Neutrophil (primary cell): ENCODE data around the gene MOB2.

Experiments used
- H3K27ac ChIP-seq: fragments of 200-600 bp; sonication (generic); 2 replicates; pipeline ENCODE4 v1.5.1; 2016; ENCODE audit warnings: mild to moderate bottlenecking, moderate library complexity
- H3K27me3 ChIP-seq: fragments of 200-600 bp; sonication (generic); 2 replicates; pipeline ENCODE4 v1.6.0; 2016; ENCODE audit warnings: mild to moderate bottlenecking
- H3K36me3 ChIP-seq: fragments of 200-600 bp; sonication (generic); 2 replicates; pipeline ENCODE4 v1.5.1; 2017
- H3K4me1 ChIP-seq, 2 experiments: fragments of 200-600 bp in 1 of 2; sonication (generic) in 1 of 2; 1 replicate in 1 of 2; 2 replicates in 1 of 2; pipeline versions ENCODE4 v1.5.1 to v1.6.1; 2013 to 2016; ENCODE audit warnings: low read depth in 1 of 2, low read length in 1 of 2, mild to moderate bottlenecking in 1 of 2, moderate library complexity in 1 of 2; ENCODE audit not compliant: control insufficient read depth in 1 of 2, insufficient read depth in 1 of 2
- H3K4me3 ChIP-seq, 2 experiments: fragments of 200-600 bp in 1 of 2; sonication (generic) in 1 of 2; 1 replicate in 1 of 2; 2 replicates in 1 of 2; pipeline ENCODE4 v1.5.1; 2013 to 2016; ENCODE audit warnings: low read depth in 1 of 2, low read length in 1 of 2, mild to moderate bottlenecking in 1 of 2, moderate library complexity in 1 of 2
- H3K9me3 ChIP-seq: fragments of 200-600 bp; sonication (generic); 2 replicates; pipeline ENCODE4 v1.5.1; 2016
- CTCF ChIP-seq: fragments of 200-600 bp; sonication (generic); IDR thresholded peaks from 2 replicates; pipeline ENCODE4 v1.5.1; 2016; ENCODE audit warnings: antibody characterized with exemption

Gene MOB2

GRCh38 chr11:1520663-1521267 is 34.2 kb upstream of the MOB2 start:
- no peak overlapping the region for H3K4me3 ChIP-seq
- no peaks in the 10 kb centered on the region for H3K4me1 ChIP-seq
- H3K9me3 ChIP-seq: no peaks in the 10 kb centered on the region
- TF ChIP-seq CTCF: no peak
- H3K27ac ChIP-seq: no peak overlapping the region
- H3K36me3 ChIP-seq: no peaks in the 10 kb centered on the region
- H3K27me3 ChIP-seq: no peaks in the 10 kb centered on the region

- Histone ChIP-seq H3K36me3 (no peaks in the 10 kb centered on the region), H3K4me3 (no peak overlapping the region), H3K9me3 (no peaks in the 10 kb centered on the region), H3K27ac (no peak overlapping the region), H3K4me1 (no peaks in the 10 kb centered on the region), H3K27me3 (no peaks in the 10 kb centered on the region)
- no peak for TF ChIP-seq CTCF
Measured at GRCh38 chr11:1520209-1520662, 33.7 kb upstream of the MOB2 start.

GRCh38 chr11:1519028-1520010 is 32.7 kb upstream of the MOB2 start:
- no peaks in the 10 kb centered on the region for H3K36me3 ChIP-seq
- no peak overlapping the region for H3K4me3 ChIP-seq
- no peaks in the 10 kb centered on the region for H3K9me3 ChIP-seq
- no peak overlapping the region for H3K27ac ChIP-seq
- no peaks in the 10 kb centered on the region for H3K4me1 ChIP-seq
- no peak for TF ChIP-seq CTCF
- no peaks in the 10 kb centered on the region for H3K27me3 ChIP-seq

- no peaks in the 10 kb centered on the region for H3K4me1 ChIP-seq
- TF ChIP-seq CTCF: no peak
Measured at GRCh38 chr11:1518301-1518700, 31.7 kb upstream of the MOB2 start.

GRCh38 chr11:1517117-1518005 is 30.8 kb upstream of the MOB2 start:
- Histone ChIP-seq H3K9me3 (no peaks in the 10 kb centered on the region), H3K4me1 (no peaks in the 10 kb centered on the region), H3K4me3 (no peak overlapping the region), H3K36me3 (no peaks in the 10 kb centered on the region), H3K27ac (no peak overlapping the region), H3K27me3 (no peaks in the 10 kb centered on the region)
- no peak for TF ChIP-seq CTCF

More at GRCh38 chr11:1518301-1518700, 31.7 kb upstream of the MOB2 start:
- Histone ChIP-seq H3K36me3 (no peaks in the 10 kb centered on the region), H3K27ac (no peak overlapping the region), H3K9me3 (no peaks in the 10 kb centered on the region), H3K4me3 (no peak overlapping the region), H3K27me3 (no peaks in the 10 kb centered on the region)
